NCI-H1092 (cell line): Measurements from ENCODE around the gene CHAD.
A peak's percentile ranks its signal among the peaks of the same experiment; 100 is the strongest.

Experiments
- DNase-seq: peaks from one replicate; lab custom pipeline; 2025; lab: John Stamatoyannopoulos, UW

The CHAD gene, protein sequence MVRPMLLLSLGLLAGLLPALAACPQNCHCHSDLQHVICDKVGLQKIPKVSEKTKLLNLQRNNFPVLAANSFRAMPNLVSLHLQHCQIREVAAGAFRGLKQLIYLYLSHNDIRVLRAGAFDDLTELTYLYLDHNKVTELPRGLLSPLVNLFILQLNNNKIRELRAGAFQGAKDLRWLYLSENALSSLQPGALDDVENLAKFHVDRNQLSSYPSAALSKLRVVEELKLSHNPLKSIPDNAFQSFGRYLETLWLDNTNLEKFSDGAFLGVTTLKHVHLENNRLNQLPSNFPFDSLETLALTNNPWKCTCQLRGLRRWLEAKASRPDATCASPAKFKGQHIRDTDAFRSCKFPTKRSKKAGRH

DNA sequence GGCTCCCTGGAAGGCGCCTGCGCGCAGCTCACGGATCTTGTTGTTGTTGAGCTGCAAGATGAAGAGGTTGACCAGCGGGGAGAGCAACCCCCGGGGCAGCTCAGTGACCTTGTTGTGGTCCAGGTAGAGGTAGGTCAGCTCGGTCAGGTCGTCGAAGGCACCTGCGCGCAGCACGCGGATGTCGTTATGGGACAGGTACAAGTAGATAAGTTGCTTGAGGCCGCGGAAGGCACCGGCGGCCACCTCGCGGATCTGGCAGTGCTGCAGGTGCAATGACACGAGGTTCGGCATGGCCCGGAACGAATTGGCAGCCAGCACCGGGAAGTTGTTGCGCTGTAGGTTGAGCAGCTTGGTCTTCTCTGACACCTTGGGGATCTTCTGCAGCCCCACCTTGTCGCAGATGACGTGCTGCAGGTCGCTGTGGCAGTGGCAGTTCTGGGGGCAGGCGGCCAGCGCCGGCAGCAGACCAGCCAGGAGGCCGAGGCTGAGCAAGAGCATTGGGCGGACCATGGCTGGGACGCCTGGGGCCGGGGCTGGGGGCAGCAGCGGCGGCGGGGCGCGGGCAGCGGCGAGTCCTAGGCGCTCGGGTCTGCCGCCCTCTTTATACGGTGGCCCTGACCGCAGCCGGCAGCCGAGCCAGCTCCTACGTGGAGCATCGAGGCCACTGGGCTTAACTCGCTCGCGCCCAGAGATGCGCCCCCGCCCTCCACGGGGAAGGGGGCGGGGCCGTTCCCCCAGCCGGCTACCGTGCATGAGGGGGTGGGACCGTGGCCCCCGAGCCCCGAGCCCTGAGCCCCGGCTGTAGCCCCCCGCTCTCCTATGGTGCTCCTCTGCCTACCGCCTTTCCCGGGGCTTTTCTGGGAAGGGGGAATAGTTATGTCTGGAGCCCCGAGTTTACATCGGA lies at the start of gene CHAD:
TSS of gene CHAD (minus strand) at position 577 of the 904 bp plus-strand sequence. CDS start at position 510, 67 bp downstream.
- no peak for DNase-seq

DNA sequence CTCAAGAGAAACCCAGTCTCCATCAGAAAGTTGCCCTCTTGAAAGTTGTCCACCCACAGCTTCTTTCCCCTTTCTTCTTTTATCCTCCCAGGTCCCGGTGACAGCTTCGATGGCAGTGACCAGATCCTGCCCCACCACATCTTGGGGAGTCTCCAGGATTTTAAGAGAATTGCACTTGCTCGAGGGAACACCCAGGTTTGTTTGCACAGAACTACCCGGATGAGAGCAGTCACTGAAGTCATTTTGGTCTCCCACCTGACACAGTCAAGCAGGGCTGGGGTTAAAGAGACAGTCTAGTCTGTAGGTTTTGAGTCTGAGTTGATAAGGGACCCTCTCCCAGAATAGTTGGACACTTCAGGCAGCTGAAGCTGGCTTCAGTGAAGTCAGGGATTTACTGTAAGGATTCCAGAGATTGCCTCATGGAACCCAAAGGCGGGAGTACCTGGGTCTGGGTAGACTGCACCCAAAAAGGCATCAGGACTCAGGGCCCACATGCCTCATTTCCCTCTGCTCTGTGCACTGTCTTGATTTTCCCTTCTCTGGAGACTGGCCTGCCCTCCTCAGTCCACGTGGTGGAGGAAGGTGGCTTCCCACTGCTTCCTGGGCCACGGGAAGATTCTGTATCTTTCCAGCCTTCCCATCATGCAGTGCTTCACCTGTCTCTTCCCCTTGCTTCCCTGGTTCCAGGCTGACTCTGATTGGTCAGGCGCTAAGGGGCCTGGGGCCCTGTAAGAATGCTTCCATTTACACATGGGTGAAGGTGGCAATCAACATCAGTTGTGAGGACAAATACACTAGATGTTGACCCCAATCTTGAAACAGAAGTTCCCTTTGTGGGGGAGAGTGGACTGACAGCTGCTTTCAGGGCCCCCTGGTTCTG lies 49.1 kb upstream of the CHAD start:
- DNase-seq = no peak

DNA sequence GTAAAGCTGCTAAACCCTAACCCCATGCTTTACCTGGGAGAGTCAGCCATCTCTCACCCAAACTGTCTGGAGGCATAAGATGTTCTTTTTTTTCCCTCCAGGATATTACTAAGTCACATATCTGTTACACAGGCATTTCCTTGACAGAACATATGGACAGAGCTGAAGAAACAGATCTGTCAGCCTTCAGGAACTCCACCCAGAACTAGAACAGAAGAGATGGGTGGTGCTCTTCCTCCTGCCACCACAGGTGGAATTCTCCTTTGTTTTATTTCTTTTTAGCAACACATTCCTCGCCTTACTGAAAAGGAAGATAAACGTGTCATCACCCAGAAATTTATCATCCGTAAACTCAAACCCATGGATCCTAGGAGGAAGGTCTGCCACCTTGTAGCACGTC lies 48.3 kb upstream of the CHAD start:
- no peak for DNase-seq

GRCh38 chr17:50514936-50515702 lies 46.4 kb upstream of the CHAD start:
- DNase-seq = no peak

DNA sequence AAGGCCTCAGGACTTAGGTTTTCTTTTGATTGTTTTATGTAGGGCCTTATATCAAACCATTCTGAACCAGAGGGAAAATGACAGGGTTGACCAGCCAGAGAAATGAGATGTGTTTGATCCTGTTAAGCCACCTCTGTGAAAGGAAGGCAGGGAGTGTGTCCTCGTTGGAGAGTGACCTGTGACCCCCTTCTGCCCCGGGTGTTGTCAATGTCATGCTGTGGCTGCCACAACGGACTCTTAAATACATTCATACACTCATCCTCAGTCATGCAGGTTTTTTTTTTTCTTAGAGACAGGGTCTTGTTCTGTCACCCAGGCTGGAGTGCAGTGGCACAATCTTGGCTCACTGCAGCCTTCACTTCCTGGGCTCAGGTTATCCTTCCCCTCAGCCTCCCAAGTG lies 45.7 kb upstream of the CHAD start:
- no peak for DNase-seq

DNA sequence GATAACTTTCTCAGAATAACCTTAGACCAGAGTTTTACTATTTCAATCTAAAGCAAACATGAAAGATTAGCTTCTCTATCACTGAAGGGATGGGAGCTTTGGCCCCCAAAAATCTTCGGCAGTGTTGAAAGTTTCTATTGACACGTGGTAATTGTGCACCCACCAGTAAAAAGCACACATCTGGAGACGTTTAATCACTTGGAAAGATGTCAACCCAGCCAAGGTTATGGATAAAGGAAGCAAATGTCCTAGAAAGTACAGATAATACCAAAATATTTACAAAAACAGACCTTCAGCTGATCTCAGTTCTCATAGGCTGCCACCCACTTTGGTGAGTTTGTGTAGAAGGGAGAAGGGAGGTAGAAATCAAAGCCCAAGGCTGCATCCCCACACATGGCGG lies 44.8 kb upstream of the CHAD start:
- DNase-seq = no peak

- no peak for DNase-seq
These were observed 42.4 kb upstream of the CHAD start for GRCh38 chr17:50511058-50511457.

- DNase-seq = no peak
These were observed 40.1 kb upstream of the CHAD start for GRCh38 chr17:50508573-50509460.

GRCh38 chr17:50507871-50508572 lies 39.3 kb upstream of the CHAD start, which contains the start of gene MYCBPAP:
MYCBPAP (plus strand) TSS chr17:50508439; CDS start chr17:50508675, 236 bp downstream.
- peak; percentile 59 for DNase-seq

GRCh38 chr17:50506298-50506697 lies 37.6 kb upstream of the CHAD start:
- DNase-seq = no peak

DNA sequence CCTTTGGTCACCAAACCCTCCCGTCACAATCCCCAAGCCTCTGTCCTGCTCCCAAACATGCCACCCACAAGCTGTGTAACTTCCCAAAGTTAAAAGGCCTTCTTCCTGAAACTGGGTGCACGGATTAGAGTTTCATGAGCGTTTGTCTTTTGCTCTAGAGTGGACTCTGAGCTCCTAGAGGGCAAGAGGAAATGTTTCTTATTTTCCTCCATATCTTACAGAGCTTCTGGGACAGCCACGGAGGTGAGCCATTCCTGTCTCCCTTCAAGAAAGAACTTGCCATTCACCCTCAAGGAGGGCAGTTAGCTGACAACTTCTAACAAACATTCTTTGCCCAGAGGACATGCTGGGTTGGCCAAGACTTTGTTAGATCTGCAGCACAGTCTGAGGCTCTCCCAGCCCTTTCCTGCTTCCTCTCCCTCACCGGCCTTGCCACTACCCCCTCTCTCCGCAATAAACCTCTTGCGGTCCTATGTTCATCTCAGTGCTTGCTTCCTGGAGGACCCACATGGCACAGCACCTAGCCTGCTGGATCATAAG lies 37.0 kb upstream of the CHAD start:
- DNase-seq = no peak

DNA sequence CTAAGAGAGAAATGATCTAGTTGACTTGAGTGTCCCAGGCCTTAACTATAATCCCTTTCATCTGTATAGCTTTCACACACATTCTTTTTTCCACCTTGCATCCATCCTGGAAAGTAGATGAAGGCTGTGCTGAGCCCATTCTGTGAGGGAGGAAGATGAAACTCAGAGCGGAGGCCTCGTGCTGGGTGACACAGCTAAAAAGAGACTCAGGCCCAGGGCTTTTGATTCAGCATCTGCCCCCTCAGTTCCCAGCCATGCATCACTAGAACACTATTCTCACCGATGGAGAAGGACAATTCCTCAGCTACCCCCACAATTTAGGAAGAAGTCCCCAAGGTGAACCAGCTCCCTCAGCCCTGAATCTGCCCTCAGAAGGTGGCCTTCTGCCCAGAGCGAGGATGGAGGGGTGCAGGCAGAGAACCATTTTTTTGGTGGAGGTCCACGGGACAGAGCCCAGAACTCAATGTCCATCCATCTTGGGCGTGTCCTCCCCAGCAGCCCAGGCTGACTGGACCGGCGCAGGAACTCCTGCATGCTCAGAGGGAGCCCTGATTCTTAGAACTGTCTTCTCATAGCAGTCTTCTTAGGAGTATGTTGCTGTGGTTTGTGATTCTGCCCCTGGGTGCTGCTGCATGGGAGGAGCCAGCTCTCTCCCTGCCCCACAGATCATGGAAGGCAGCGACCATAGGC lies 33.8 kb upstream of the CHAD start:
- no peak for DNase-seq

DNA sequence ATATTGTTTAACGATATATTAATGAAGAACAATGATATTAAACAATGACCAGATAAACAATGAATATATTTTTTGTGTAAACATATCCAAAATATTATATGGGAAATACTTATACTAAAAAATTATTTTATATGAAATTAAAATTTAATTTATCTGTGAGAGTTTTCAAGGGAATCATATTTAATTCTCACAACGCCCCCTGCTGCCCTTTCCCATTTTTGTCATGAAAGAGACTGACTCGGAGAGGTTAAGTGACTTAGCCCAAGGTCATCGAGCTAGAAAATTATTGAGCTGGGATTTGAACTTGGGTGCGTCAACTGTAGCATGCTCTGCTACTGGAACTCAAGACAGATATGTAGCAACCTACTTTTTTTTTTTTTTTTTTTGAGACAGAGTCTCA lies 32.4 kb upstream of the CHAD start:
- DNase-seq = no peak

DNA sequence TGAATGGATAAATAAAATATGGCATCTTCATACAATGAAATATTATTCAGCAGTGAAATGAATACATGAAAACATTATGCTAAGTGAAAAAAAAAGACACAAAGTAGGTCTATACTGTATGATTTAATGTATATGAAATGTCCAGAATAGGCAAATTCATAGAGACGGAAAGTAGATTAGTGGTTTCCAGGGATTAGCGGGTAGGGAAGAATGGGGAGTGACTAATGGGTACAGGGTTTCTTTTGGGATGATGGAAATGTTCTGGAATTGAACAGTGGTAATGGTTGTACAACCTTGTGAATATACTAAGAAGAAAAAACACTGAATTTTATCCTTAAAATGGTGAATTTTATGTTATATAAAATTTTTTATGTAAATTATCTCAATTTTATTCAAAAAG lies 31.0 kb upstream of the CHAD start:
- DNase-seq = no peak

GRCh38 chr17:50499270-50499669 lies 30.6 kb upstream of the CHAD start:
- no peak for DNase-seq

DNA sequence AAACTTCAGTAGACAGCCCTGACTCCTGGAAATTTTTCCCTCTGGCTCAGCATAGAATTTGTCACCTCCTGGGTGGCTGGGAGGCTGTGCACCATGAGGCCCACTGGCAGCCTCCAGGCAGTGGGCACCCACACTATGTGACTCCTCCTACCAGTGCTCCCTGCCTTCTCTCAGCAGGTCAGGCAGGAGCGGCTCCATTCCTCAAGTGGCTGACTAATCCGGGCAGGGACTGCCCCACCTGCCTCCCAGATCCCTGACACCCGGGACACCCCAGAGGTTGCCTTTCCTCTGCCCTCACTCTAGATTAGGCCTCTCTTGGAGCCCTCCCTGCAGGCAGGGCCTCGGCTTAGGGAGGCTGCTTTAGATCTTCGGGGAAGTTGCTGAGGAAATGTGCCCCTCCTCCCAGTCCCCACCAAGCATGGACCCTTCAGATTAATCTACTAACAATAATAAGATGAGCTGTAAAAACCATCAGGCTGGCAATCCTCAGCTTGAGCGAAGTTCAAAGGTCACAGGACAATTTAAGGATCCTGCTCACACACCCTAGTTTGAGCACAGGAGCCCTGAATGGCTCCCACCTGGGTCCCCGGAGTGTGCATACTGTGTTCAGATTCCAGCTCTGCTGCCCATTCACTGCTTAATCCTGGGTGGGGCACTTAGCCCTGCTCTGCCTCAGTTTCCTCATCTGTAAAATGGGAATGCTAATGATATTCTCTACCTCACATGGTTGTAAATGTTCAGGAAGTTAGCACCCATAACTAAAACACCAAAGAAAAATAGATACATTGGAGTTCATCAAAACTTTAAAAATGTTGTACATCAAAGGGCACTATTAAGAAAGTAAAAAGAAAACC lies 29.6 kb upstream of the CHAD start:
- no peak for DNase-seq

DNA sequence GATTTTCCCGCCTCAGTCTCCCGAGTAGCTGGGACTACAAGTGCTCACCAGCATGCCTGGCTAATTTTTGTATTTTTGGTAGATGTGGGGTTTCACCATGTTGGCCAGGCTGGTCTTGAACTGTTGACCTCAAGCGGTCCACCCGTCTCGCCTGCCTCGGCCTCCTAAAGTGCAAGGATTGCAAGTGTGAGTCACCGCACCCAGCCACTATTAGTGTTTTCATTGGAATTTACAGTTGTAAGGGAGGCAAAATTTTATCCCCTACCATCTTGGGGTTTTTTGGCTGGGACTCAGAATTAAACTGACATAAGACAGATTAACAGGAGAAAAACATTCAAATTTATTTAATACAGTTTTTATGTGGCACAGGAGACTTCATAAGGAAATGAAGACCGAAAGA lies 27.2 kb upstream of the CHAD start:
- no peak for DNase-seq
